Immature natural killer cell (primary cell): ENCODE measurements around the gene PTP4A2. TPM values are rescaled to one million over a fixed set of nuclear protein-coding genes. Genes with fewer than 3 reads are reported as not detected.
"Not testable (repeated sequence)": the region's sequence is repeated elsewhere in the genome, so short reads cannot be mapped to it uniquely, and the experiment has no call there.

Experiments
- DNase-seq, 3 donors: peaks; one replicate each; pipeline ENCODE4 v3.0.0; 2022; ENCODE audit warnings: mixed read lengths in 1 of 3
- H3K27ac Mint-ChIP-seq, 6 donors: one replicate each; pipeline ENCODE4 v1.8.0; 2020; ENCODE audit warnings: mixed read lengths in 6 of 6, mild to moderate bottlenecking in 5 of 6, inconsistent platforms in 4 of 6, moderate library complexity in 3 of 6
- H3K27me3 Mint-ChIP-seq, 3 donors: one replicate each; pipeline ENCODE4 v1.8.0; 2020 to 2021; ENCODE audit warnings: low read depth in 3 of 3, mild to moderate bottlenecking in 3 of 3, mixed read lengths in 3 of 3, moderate library complexity in 3 of 3, inconsistent platforms in 1 of 3
- H3K36me3 Mint-ChIP-seq, 3 donors: one replicate each; pipeline ENCODE4 v1.8.0; 2020; ENCODE audit warnings: mixed read lengths in 3 of 3, inconsistent platforms in 2 of 3, mild to moderate bottlenecking in 2 of 3
- H3K4me1 Mint-ChIP-seq, 2 donors: one replicate each; pipeline ENCODE4 v1.8.0; 2020; ENCODE audit warnings: inconsistent platforms in 2 of 2, mild to moderate bottlenecking in 2 of 2, mixed read lengths in 2 of 2, moderate library complexity in 1 of 2
- H3K4me3 Mint-ChIP-seq, 5 donors: one replicate each; pipeline ENCODE4 v1.8.0; 2020; ENCODE audit warnings: mild to moderate bottlenecking in 5 of 5, mixed read lengths in 5 of 5, inconsistent platforms in 3 of 5, moderate library complexity in 3 of 5
- H3K9me3 Mint-ChIP-seq, 6 donors: one replicate each; pipeline ENCODE4 v1.8.0; 2020; ENCODE audit warnings: mild to moderate bottlenecking in 6 of 6, mixed read lengths in 6 of 6, inconsistent platforms in 4 of 6, moderate library complexity in 3 of 6
- polyA plus RNA-seq, 3 donors: library from polyadenylated mRNA; unstranded; fragments of 300-500 nt; fragmentation: Illumina TruSeq; gene quantifications; one replicate each; pipeline ENCODE4 v1.2.3, GENCODE V29; 2021

Gene PTP4A2
- polyA plus RNA-seq, 3 donors from 2014 or later = 300 to 552 (median 460) TPM

DNA sequence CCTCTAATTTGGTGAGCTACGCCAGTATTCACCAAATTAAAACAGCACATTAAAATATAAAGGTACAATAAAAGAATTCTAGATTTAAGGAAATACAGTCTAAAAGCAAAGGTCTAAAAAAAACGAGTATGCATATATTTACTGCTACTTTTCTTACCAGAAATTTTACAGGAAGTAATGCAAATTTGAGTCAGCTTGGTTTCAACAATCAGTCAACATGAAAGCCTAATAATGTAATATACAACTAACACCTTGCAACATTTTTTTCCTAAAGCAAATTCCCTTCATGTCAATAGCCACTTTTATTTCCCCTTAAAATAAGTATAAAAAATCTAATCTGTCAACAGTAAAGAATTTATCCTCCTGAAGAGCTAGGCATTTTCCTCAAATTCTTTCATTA, 11.9 kb downstream of the PTP4A2 start:
- Mint-ChIP-seq H3K27ac (peak overlapping the region; percentile 41 to 92 (median 80)), H3K4me3 (peak overlapping the region; percentile 60 to 75 (median 71)), H3K27me3 (peaks cover 0 to 6% (median 0%) of the 10 kb centered on the region in 3 donors), H3K4me1 (peaks cover 90 to 93% of the 10 kb centered on the region in 2 donors), H3K36me3 (no peaks in the 10 kb centered on the region), H3K9me3 (no peaks in the 10 kb centered on the region)
- no peak for DNase-seq

DNA sequence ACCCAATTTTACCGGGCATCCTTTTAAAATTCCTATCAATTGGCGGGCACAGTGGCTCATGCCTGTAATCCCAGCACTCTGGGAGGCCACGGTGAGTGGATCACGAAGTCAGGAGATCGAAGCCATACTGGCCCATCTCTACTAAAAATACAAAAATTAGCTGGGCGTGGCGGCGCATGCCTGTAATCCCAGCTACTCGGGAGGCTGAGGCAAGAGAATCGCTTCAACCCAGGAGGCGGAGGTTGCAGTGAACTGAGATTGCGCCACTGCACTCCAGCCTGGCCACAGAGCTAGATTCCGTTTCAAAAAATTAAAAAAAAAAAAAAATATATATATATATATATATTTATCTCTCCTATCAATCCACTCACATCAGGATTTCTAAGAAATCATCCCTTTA, 12.3 kb downstream of the PTP4A2 start:
- peak overlapping the region; percentile 55 to 93 (median 90) for H3K27ac Mint-ChIP-seq
- not testable (repeated sequence) for H3K36me3 Mint-ChIP-seq, H3K27me3 Mint-ChIP-seq, H3K9me3 Mint-ChIP-seq, DNase-seq
- peaks cover 90 to 93% of the 10 kb centered on the region in 2 donors for H3K4me1 Mint-ChIP-seq
- peak overlapping the region; percentile 63 to 85 (median 74) for H3K4me3 Mint-ChIP-seq

DNA sequence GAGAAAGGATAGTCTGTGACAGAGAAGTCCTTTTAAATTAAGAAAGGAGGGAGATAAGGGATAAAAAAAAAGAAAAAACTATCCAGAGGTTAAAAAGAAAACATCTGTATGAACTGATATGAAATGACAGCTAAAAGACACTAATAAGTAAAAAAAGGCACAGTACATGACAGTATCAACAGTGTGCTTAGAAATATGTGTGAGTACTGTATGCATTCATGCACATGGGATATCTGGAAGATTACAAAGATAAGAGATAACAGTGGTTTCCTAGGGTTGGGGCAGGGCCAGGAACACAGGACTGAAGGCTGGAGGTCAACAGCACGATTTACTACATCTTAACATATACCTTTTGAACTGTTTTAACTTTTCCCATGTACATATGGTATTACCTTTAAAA, 13.3 kb downstream of the PTP4A2 start:
- no peak for DNase-seq
- peaks cover 85 to 87% of the 10 kb centered on the region in 2 donors for H3K4me1 Mint-ChIP-seq
- no peaks in the 10 kb centered on the region for H3K9me3 Mint-ChIP-seq
- peak overlapping the region; percentile 63 to 85 (median 76) for H3K4me3 Mint-ChIP-seq
- no peaks in the 10 kb centered on the region for H3K36me3 Mint-ChIP-seq
- peaks cover 2 to 6% (median 2%) of the 10 kb centered on the region in 3 donors for H3K27me3 Mint-ChIP-seq
- peak overlapping the region; percentile 55 to 93 (median 86) for H3K27ac Mint-ChIP-seq

- Mint-ChIP-seq H3K4me1 (peaks cover 86 to 87% of the 10 kb centered on the region in 2 donors), H3K9me3 (no peaks in the 10 kb centered on the region), H3K27ac (peak overlapping the region; percentile 42 to 87 (median 78)), H3K36me3 (peaks cover 0 to under 1% (median 0%) of the 10 kb centered on the region in 3 donors), H3K27me3 (peaks cover 2 to 6% (median 2%) of the 10 kb centered on the region in 3 donors), H3K4me3 (peak overlapping the region; percentile 58 to 85 (median 78))
- DNase-seq = no peak
Observed at GRCh38 chr1:31923901-31924535, 14.2 kb downstream of the PTP4A2 start.

DNA sequence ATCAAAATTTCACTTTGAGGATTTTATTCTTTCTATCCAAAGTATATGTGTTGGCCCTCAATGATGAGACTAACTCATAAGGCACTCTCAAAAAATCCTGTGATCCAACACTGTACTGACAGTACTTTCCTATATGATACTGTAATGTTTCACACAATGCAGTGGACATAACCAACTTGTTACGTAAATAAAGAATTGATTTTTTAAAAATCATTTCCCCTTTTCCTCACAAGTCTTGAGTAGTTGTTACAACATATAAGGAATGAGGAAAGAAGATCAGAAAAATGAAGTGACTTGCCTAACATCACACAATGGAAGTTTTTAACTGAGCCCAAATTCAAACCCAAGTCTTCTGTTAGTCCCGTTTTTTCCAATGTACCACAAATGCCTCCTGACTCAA, 17.2 kb downstream of the PTP4A2 start:
- H3K4me3 Mint-ChIP-seq = peak overlapping the region; percentile 1 to 71 (median 22)
- peaks cover 5 to 9% (median 5%) of the 10 kb centered on the region in 3 donors for H3K36me3 Mint-ChIP-seq
- H3K27ac Mint-ChIP-seq = peak overlapping the region; percentile 63 to 84 (median 76)
- DNase-seq = no peak
- H3K9me3 Mint-ChIP-seq = no peaks in the 10 kb centered on the region
- H3K4me1 Mint-ChIP-seq = peaks cover 73 to 81% of the 10 kb centered on the region in 2 donors
- H3K27me3 Mint-ChIP-seq = peaks cover 2 to 6% (median 2%) of the 10 kb centered on the region in 3 donors

- Mint-ChIP-seq H3K36me3 (peaks cover 5 to 10% (median 7%) of the 10 kb centered on the region in 3 donors), H3K4me3 (peak overlapping the region in 2 of 5 donors; percentile 17 to 21), H3K27ac (peak overlapping the region in 5 of 6 donors; percentile 58 to 83 (median 65)), H3K9me3 (no peaks in the 10 kb centered on the region), H3K27me3 (peaks cover 0 to 2% (median 2%) of the 10 kb centered on the region in 3 donors), H3K4me1 (peaks cover 64 to 81% of the 10 kb centered on the region in 2 donors)
- DNase-seq = no peak
Observed at GRCh38 chr1:31919591-31919990, 18.6 kb downstream of the PTP4A2 start.

GRCh38 chr1:31915438-31915837, 22.7 kb downstream of the PTP4A2 start:
- Mint-ChIP-seq H3K27me3 (no peaks in the 10 kb centered on the region), H3K4me3 (no peak overlapping the region), H3K27ac (peak overlapping the region in 4 of 6 donors; percentile 16 to 72 (median 40)), H3K4me1 (peaks cover 67 to 86% of the 10 kb centered on the region in 2 donors), H3K9me3 (no peaks in the 10 kb centered on the region), H3K36me3 (peaks cover 15 to 34% (median 15%) of the 10 kb centered on the region in 3 donors)
- no peak for DNase-seq

DNA sequence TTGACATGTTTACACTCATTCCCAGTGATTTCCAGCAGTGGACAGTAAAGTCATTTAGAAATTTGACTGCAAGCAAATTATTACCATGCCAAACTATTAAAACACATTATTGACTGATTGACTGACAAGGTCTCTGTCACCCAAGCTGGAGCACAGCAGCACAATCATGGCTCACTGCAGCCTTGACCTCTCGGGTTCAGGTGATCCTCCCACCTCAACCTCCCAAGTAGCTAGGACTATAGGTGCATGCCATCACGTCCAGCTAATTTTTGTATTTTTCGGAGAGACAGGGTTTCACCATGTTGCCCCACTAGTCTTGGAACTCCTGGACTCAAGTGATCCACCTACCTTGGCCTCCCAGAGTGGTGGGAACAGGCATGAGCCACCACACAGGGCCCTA, 24.2 kb downstream of the PTP4A2 start:
- H3K4me1 Mint-ChIP-seq = peaks cover 57 to 89% of the 10 kb centered on the region in 2 donors
- peaks cover 15 to 40% (median 21%) of the 10 kb centered on the region in 3 donors for H3K36me3 Mint-ChIP-seq
- H3K4me3 Mint-ChIP-seq = no peak overlapping the region
- no peaks in the 10 kb centered on the region for H3K9me3 Mint-ChIP-seq
- DNase-seq = no peak
- no peaks in the 10 kb centered on the region for H3K27me3 Mint-ChIP-seq
- H3K27ac Mint-ChIP-seq = peak overlapping the region in 4 of 6 donors; percentile 16 to 76 (median 48)

DNA sequence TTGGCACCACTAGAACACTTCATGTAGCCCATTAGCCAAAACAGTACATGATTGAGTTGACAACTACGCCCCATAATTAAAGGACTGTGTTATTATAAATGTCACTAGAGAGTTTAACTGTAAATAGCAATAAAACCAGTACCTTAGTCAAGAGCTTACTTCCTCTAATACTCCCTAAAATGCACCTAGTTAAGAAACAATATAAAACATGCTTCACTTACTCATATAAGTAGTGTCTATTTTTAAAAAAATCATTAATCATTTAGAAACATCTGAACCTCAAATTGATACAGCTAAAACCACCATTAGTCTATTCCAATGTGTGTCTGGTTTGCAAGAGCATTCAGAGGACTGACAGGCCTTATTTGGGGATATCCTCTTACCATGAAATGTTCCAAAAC, 25.3 kb downstream of the PTP4A2 start:
- Mint-ChIP-seq H3K9me3 (no peaks in the 10 kb centered on the region), H3K4me1 (peaks cover 51 to 92% of the 10 kb centered on the region in 2 donors), H3K36me3 (peaks cover 16 to 46% (median 28%) of the 10 kb centered on the region in 3 donors), H3K4me3 (peak overlapping the region in 1 of 5 donors; percentile 47), H3K27me3 (peaks cover 0 to 2% (median 0%) of the 10 kb centered on the region in 3 donors), H3K27ac (peak overlapping the region in 5 of 6 donors; percentile 40 to 76 (median 50))
- DNase-seq = no peak

DNA sequence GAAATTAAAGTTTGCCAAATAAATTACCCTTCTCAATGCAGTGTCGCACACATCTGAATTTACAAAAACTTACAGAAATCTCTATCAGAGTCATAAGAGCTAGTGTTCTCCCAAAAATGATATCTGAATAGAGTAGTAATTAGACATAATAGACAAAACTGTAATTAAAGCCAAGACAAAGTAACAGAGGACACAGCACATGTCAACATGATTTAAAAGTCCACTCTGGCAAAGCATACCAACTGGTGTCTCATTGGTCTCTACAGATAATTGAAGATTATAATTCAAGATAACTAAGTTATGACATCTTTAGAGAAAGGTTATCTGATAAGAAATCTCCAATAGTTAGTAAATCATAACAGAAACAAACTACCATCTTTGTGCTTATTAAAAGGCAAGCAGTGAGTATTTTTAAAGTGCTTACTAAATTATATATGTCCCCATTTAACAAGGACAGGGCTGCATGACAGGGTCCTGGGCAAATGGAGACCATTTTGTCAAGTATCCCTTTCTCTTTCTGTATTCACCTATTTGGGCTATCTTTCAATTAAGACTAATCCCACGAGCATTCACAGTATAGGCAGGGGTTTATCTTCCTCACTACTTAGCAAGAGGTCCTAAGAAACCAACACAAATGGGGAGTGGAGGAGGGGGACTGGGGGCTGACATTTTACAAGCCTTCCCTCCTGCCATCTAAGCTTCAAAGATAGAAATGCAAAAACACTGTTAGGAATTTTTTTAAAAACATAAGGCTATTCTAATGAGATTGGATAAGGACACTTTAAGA, 26.0 kb downstream of the PTP4A2 start:
- H3K36me3 Mint-ChIP-seq = peaks cover 16 to 51% (median 33%) of the 10 kb centered on the region in 3 donors
- H3K27ac Mint-ChIP-seq = peak overlapping the region in 5 of 6 donors; percentile 41 to 76 (median 58)
- no peaks in the 10 kb centered on the region for H3K9me3 Mint-ChIP-seq
- H3K27me3 Mint-ChIP-seq = peaks cover 0 to 5% (median 0%) of the 10 kb centered on the region in 3 donors
- peaks cover 51 to 91% of the 10 kb centered on the region in 2 donors for H3K4me1 Mint-ChIP-seq
- H3K4me3 Mint-ChIP-seq = peak overlapping the region in 2 of 5 donors; percentile 9 to 47
- DNase-seq = no peak

DNA sequence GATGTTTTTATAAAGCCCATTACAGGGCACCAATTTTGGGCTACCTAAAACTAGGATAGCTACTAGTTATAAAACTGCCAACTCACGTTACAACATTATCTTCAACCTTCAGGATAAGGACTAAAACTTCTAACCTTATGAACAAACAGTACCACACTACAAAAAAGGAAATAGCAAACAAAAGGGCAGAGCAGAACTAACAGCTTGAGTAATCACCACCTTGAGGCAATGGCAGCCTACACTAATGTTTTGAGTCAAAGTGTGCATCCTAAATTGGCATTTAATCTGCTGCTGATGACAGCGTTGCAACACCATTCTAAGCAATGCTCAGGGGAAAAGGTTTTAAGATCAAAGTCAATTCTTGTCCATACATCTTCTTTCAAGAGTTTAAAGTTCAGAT, 27.2 kb downstream of the PTP4A2 start:
- H3K4me3 Mint-ChIP-seq = peak overlapping the region in 3 of 5 donors; percentile 1 to 23 (median 10)
- no peak for DNase-seq
- H3K27me3 Mint-ChIP-seq = peaks cover 0 to 5% (median 0%) of the 10 kb centered on the region in 3 donors
- no peaks in the 10 kb centered on the region for H3K9me3 Mint-ChIP-seq
- peak overlapping the region in 5 of 6 donors; percentile 41 to 76 (median 51) for H3K27ac Mint-ChIP-seq
- peaks cover 45 to 82% of the 10 kb centered on the region in 2 donors for H3K4me1 Mint-ChIP-seq
- peaks cover 16 to 60% (median 43%) of the 10 kb centered on the region in 3 donors for H3K36me3 Mint-ChIP-seq

DNA sequence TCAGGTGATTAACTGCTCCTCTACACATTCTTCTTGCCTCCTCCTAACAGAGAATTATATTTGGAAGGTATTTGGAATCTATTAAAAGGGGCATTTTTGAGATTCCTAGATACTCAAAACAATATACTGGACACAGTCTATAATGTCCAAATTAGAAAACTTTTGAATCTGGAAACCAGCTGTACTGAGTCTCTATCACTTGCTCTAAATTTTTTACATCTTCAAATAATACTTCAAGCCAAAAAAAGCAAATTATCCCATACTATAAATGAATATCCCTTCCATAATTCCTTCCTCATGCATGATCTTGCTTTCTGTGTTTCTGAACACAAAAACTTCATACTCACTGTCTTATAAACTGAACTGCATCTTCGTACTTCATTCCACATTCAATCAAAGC, 28.5 kb downstream of the PTP4A2 start:
- H3K4me3 Mint-ChIP-seq = no peak overlapping the region

DNA sequence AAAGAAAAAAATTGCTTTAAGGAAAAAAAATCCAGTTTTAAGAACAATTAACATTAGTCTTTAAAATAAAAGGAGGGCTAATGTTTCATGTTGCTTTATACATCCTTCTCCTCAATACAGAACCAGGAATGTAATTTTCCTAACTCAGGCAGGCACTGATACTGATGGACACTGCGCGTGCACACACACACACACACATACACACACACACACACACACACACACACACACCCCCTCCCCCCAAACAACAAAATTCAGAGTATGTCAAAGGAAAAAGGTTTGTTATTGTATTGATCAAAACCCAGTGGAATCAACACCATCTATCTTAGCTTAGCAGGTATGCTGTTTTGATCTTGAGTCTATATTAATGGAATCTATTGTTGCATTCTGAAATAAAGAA, 31.6 kb downstream of the PTP4A2 start:
- Mint-ChIP-seq H3K27me3 (peaks cover 3 to 9% (median 4%) of the 10 kb centered on the region in 3 donors), H3K36me3 (peaks cover 9 to 57% (median 36%) of the 10 kb centered on the region in 3 donors), H3K4me1 (peaks cover 38 to 75% of the 10 kb centered on the region in 2 donors), H3K4me3 (no peak overlapping the region), H3K27ac (peak overlapping the region in 3 of 6 donors; percentile 5 to 75 (median 48)), H3K9me3 (no peaks in the 10 kb centered on the region)
- DNase-seq = no peak

More for the DNA sequence above, 28.5 kb downstream of the PTP4A2 start:
- H3K9me3 Mint-ChIP-seq = no peaks in the 10 kb centered on the region
- H3K27ac Mint-ChIP-seq = peak overlapping the region in 3 of 6 donors; percentile 6 to 60 (median 25)
- DNase-seq = no peak
- peaks cover 48 to 82% of the 10 kb centered on the region in 2 donors for H3K4me1 Mint-ChIP-seq
- peaks cover 0 to 5% (median 0%) of the 10 kb centered on the region in 3 donors for H3K27me3 Mint-ChIP-seq
- H3K36me3 Mint-ChIP-seq = peaks cover 16 to 71% (median 45%) of the 10 kb centered on the region in 3 donors
